ENCODE data around the gene B4GALT1. TPM values are rescaled to one million over a fixed set of nuclear protein-coding genes. Genes with fewer than 3 reads are reported as not detected.

Gene B4GALT1
- total and polyA plus RNA-seq, 12 donors, result 14.8 to 117 (median 42.6) TPM

- peaks cover 70 to 100% (median 99%) of the 10 kb centered on the region in 9 donors for H3K4me1 ChIP-seq
- no peak for DNase-seq
- WGBS, 2 donors, result 51 to 55% methylated on average over 9 of the region's 9 CpGs
- H3K36me3 ChIP-seq, result no peaks in the 10 kb centered on the region
- H3K4me3 ChIP-seq, result peak overlapping the region in 1 of 10 donors; percentile 8
- peak overlapping the region; percentile 41 to 86 (median 70) for H3K27ac ChIP-seq
- TF ChIP-seq CTCF (IDR thresholded peaks at IDR 0.05), result no peak
- H3K27me3 ChIP-seq, result no peaks in the 10 kb centered on the region
- intact Hi-C loops (cut with DNase I), result no loop called here
- H3K9me3 ChIP-seq, result no peaks in the 10 kb centered on the region
- ATAC-seq, result peak in 6 of 8 donors; percentile 11 to 56 (median 36)
Measured at GRCh38 chr9:33140401-33141360, 26.5 kb downstream of the B4GALT1 start.

GRCh38 chr9:33139421-33140228, 27.5 kb downstream of the B4GALT1 start:
- H3K4me3 ChIP-seq, result no peak overlapping the region
- ATAC-seq, result peak; percentile 72 to 80 (median 78)

GRCh38 chr9:33138768-33139167, 28.4 kb downstream of the B4GALT1 start:
- intact Hi-C loops (cut with DNase I), result no loop called here
- WGBS, 2 donors, result 89 to 91% methylated on average over 7 of the region's 7 CpGs
- ATAC-seq, result no peak
- Histone ChIP-seq H3K9me3 (no peaks in the 10 kb centered on the region), H3K36me3 (peaks cover 0 to 15% (median 4%) of the 10 kb centered on the region in 9 donors), H3K27ac (peak overlapping the region in 6 of 10 donors; percentile 67 to 86 (median 76)), H3K4me3 (no peak overlapping the region), H3K27me3 (no peaks in the 10 kb centered on the region), H3K4me1 (peaks cover 68 to 100% (median 98%) of the 10 kb centered on the region in 9 donors)
- no peak for DNase-seq
- no peak for TF ChIP-seq CTCF (IDR thresholded peaks at IDR 0.05)

More at GRCh38 chr9:33139421-33140228, 27.5 kb downstream of the B4GALT1 start:
- H3K9me3 ChIP-seq, result no peaks in the 10 kb centered on the region
- TF ChIP-seq CTCF (IDR thresholded peaks at IDR 0.05), result no peak
- intact Hi-C loops (cut with DNase I), result no loop called here
- H3K27ac ChIP-seq, result peak overlapping the region; percentile 41 to 86 (median 70)
- peaks cover 67 to 100% (median 98%) of the 10 kb centered on the region in 9 donors for H3K4me1 ChIP-seq
- 20 to 23% methylated on average over 18 of the region's 18 CpGs for WGBS, 2 donors
- peak; percentile 81 to 86 for DNase-seq
- no peaks in the 10 kb centered on the region for H3K27me3 ChIP-seq
- peaks cover 0 to 7% (median 0%) of the 10 kb centered on the region in 9 donors for H3K36me3 ChIP-seq

- TF ChIP-seq CTCF (IDR thresholded peaks at IDR 0.05), result no peak
- no peaks in the 10 kb centered on the region for H3K27me3 ChIP-seq
- 81 to 82% methylated on average over 11 of the region's 11 CpGs for WGBS, 2 donors
- H3K4me3 ChIP-seq, result no peak overlapping the region
- H3K4me1 ChIP-seq, result peaks cover 65 to 99% (median 95%) of the 10 kb centered on the region in 9 donors
- peaks cover 0 to 25% (median 10%) of the 10 kb centered on the region in 9 donors for H3K36me3 ChIP-seq
- H3K9me3 ChIP-seq, result no peaks in the 10 kb centered on the region
- ATAC-seq (no peak), DNase-seq (no peak)
- peak overlapping the region in 8 of 10 donors; percentile 11 to 86 (median 54) for H3K27ac ChIP-seq
- intact Hi-C loops (cut with DNase I), result no loop called here
Measured at GRCh38 chr9:33137781-33138264, 29.3 kb downstream of the B4GALT1 start.

Data from heart right ventricle (tissue), 16 donors.